IMR-90 (cell line): ENCODE measurements around the gene ETV6.

Source experiments
- CEBPB ChIP-seq: IDR thresholded peaks from 2 replicates; pipeline ENCODE4 v1.6.1; 2012; ENCODE audit warnings: low read depth, low read length, improper control_type of control experiment
- RFX5 ChIP-seq: IDR thresholded peaks from 2 replicates; pipeline ENCODE4 v1.8.0; 2012; ENCODE audit warnings: low read depth, mild to moderate bottlenecking, low read length, moderate library complexity
- TF ChIP-seq, protein P1 (sequence below): conservative IDR thresholded peaks from 2 replicates; pipeline ENCODE4 v1.5.1; 2012; ENCODE audit warnings: mild to moderate bottlenecking, low read depth, low read length, improper control_type of control experiment

DNA sequence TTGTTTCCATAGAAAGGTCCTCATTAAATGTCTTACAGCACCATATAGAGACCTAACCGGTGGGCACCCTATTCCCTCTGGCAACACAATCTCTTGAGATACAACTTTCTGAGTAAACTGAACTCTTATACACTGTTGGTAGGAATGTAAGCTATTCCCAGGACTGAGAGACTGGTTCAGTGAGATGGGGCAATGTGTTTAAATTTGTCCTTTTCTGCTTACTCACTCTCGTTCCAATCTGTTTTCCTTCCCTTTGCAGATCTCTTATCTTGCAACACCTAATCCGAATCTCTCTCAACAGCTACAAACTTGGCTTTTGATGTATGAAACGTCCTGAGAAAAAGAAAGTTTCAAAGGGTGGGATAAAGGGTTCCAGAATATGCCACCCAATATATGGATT lies 26.1 kb upstream of the ETV6 start:
- TF ChIP-seq, protein P1, sequence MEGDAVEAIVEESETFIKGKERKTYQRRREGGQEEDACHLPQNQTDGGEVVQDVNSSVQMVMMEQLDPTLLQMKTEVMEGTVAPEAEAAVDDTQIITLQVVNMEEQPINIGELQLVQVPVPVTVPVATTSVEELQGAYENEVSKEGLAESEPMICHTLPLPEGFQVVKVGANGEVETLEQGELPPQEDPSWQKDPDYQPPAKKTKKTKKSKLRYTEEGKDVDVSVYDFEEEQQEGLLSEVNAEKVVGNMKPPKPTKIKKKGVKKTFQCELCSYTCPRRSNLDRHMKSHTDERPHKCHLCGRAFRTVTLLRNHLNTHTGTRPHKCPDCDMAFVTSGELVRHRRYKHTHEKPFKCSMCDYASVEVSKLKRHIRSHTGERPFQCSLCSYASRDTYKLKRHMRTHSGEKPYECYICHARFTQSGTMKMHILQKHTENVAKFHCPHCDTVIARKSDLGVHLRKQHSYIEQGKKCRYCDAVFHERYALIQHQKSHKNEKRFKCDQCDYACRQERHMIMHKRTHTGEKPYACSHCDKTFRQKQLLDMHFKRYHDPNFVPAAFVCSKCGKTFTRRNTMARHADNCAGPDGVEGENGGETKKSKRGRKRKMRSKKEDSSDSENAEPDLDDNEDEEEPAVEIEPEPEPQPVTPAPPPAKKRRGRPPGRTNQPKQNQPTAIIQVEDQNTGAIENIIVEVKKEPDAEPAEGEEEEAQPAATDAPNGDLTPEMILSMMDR: 0 out of 2 replicates have a peak, but pooled peaks have one; percentile 4
- peak; percentile 74 for TF ChIP-seq CEBPB
- no peak for TF ChIP-seq RFX5
